22Rv1 (cell line): ENCODE results near the gene RARA.

Experiments used
- H3K27ac ChIP-seq: fragments of 450-650 bp; 2 replicates; pipeline ENCODE4 v1.5.1; 2017
- CTCF ChIP-seq: fragments of 450-650 bp; IDR thresholded peaks from 2 replicates; pipeline ENCODE4 v1.5.1; 2017; ENCODE audit warnings: mild to moderate bottlenecking
- ZFX ChIP-seq: fragments of 450-650 bp; IDR thresholded peaks from 2 replicates; pipeline ENCODE4 v1.6.1; 2017; ENCODE audit warnings: antibody characterized with exemption, borderline replicate concordance

RARA gene

GRCh38 chr17:40361925-40362695 is 53.1 kb downstream of the RARA start:
- no peak for TF ChIP-seq CTCF
- no peak for TF ChIP-seq ZFX

GRCh38 chr17:40362696-40363110 is 53.7 kb downstream of the RARA start:
- TF ChIP-seq CTCF: peak; percentile 90
- no peak for TF ChIP-seq ZFX
- peak overlapping the region; percentile 58 for H3K27ac ChIP-seq

More at GRCh38 chr17:40361925-40362695, 53.1 kb downstream of the RARA start:
- no peak overlapping the region for H3K27ac ChIP-seq

- H3K27ac ChIP-seq: peak overlapping the region; percentile 58
- TF ChIP-seq CTCF (no peak), ZFX (no peak)
Observed at GRCh38 chr17:40363111-40363827, 54.3 kb downstream of the RARA start.

DNA sequence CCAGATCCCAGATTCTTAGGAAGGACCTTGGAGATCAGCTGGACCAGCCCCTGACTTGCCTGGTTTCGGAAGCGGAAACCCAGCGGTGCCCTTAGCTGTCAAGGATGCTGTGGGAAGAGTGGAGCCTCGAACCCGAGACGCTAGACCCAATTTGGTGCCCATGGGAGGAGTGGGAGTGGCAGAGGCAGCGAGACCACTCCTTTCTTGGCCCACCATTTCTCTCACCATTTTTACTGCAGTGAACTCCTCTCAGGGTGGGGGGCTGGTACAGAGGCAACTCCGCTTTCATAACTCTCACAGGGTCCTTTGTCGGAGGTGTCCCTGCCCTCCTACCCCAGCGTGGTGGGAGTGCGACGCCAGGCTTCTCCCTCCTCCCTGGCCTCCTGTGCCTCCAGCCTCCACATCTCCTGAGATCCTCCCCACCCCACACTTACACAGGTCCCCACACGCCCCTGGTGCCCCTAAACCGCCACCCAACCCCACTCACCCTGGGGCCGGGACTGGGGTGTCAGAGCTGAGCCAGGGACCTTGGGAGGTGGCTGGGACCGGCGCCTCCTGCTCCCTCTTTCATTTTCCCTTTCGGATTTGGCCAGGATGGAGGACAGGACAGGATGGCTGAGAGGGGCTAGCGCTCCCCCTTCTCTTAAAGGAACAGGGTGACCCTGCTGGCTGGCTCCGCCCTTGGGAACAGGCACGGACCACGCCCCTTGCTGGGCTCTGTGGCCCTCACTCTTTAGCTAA is 55.3 kb downstream of the RARA start, which contains the start of gene GJD3:
Gene GJD3, minus strand, starts transcription at position 617 of the 741 bp plus-strand sequence. CDS start 922 bp downstream, outside the sequence.
- TF ChIP-seq CTCF: no peak
- TF ChIP-seq ZFX: no peak
- peak within 1 kb of the TSS; percentile 58 for H3K27ac ChIP-seq

GRCh38 chr17:40364906-40365305 is 55.9 kb downstream of the RARA start:
- TF ChIP-seq ZFX (no peak), CTCF (no peak)
- no peak overlapping the region for H3K27ac ChIP-seq

GRCh38 chr17:40366076-40366860 is 57.3 kb downstream of the RARA start:
- no peak for TF ChIP-seq ZFX
- no peak for TF ChIP-seq CTCF

More at GRCh38 chr17:40366076-40366860, 57.3 kb downstream of the RARA start:
- no peak overlapping the region for H3K27ac ChIP-seq
